NCI-H526 treated with DMSO at 0.1 percent for 48 hours (cell line): ENCODE results near the gene USP51.
"Not testable (repeated sequence)": the region's sequence is repeated elsewhere in the genome, so short reads cannot be mapped to it uniquely, and the experiment has no call there.

Source experiments
- DNase-seq: peaks from one replicate; lab custom pipeline; 2025; lab: John Stamatoyannopoulos, UW

USP51 gene

GRCh38 chrX:55489314-55490009 lies at the start of gene USP51:
Gene USP51 (minus strand): TSS chrX:55489848. CDS start chrX:55488939, 909 bp downstream.
- DNase-seq, result no peak

GRCh38 chrX:55524487-55524886 lies 34.8 kb upstream of the USP51 start:
- DNase-seq, result no peak

GRCh38 chrX:55523356-55523755 lies 33.7 kb upstream of the USP51 start:
- no peak for DNase-seq

- DNase-seq, result no peak
Measured at GRCh38 chrX:55522596-55523276, 33.1 kb upstream of the USP51 start.

- DNase-seq, result no peak
Measured at GRCh38 chrX:55521687-55522086, 32.0 kb upstream of the USP51 start.

GRCh38 chrX:55516794-55517481 lies 27.3 kb upstream of the USP51 start:
- DNase-seq, result not testable (repeated sequence)

GRCh38 chrX:55513045-55513737 lies 23.5 kb upstream of the USP51 start:
- not testable (repeated sequence) for DNase-seq

GRCh38 chrX:55508410-55509152 lies 18.9 kb upstream of the USP51 start:
- not testable (repeated sequence) for DNase-seq

- not testable (repeated sequence) for DNase-seq
Measured at GRCh38 chrX:55507699-55508098, 18.1 kb upstream of the USP51 start.

- not testable (repeated sequence) for DNase-seq
Measured at GRCh38 chrX:55507010-55507409, 17.4 kb upstream of the USP51 start.

- no peak for DNase-seq
Measured at GRCh38 chrX:55490974-55491373, 1.3 kb upstream of the USP51 start.

GRCh38 chrX:55490121-55490520 lies 473 bp upstream of the USP51 start:
- DNase-seq, result no peak

GRCh38 chrX:55488593-55489313 lies 895 bp downstream of the USP51 start:
- peak; percentile 21 for DNase-seq

GRCh38 chrX:55488006-55488592 lies 1.5 kb downstream of the USP51 start:
- no peak for DNase-seq

GRCh38 chrX:55487143-55487542 lies 2.5 kb downstream of the USP51 start:
- DNase-seq, result no peak

GRCh38 chrX:55486736-55487135 lies 2.9 kb downstream of the USP51 start:
- no peak for DNase-seq

GRCh38 chrX:55484948-55485347 lies 4.7 kb downstream of the USP51 start:
- no peak for DNase-seq

- no peak for DNase-seq
Measured at GRCh38 chrX:55480390-55481062, 9.1 kb downstream of the USP51 start.

GRCh38 chrX:55479956-55480355 lies 9.7 kb downstream of the USP51 start:
- DNase-seq, result not testable (repeated sequence)

GRCh38 chrX:55465791-55466190 lies 23.9 kb downstream of the USP51 start:
- not testable (repeated sequence) for DNase-seq
